Activated naive CD8-positive, alpha-beta T cell (primary cell): ENCODE results near the gene ATG4D.

Experiments
- H3K27ac Mint-ChIP-seq: one replicate; pipeline ENCODE4 v1.8.0; 2021; ENCODE audit warnings: mixed read lengths
- H3K27me3 Mint-ChIP-seq: one replicate; pipeline ENCODE4 v1.8.0; 2021; ENCODE audit warnings: mixed read lengths
- H3K36me3 Mint-ChIP-seq: one replicate; pipeline ENCODE4 v1.8.0; 2021; ENCODE audit warnings: mixed read lengths
- H3K4me1 Mint-ChIP-seq: one replicate; pipeline ENCODE4 v1.8.0; 2021; ENCODE audit warnings: low read depth, mixed read lengths
- H3K4me3 Mint-ChIP-seq: one replicate; pipeline ENCODE4 v1.8.0; 2021; ENCODE audit warnings: mild to moderate bottlenecking, mixed read lengths
- H3K9me3 Mint-ChIP-seq: one replicate; pipeline ENCODE4 v1.8.0; 2021; ENCODE audit warnings: low read depth, mixed read lengths

Gene ATG4D

GRCh38 chr19:10543420-10544241 is at the start of gene ATG4D:
TSS of gene ATG4D (plus strand) at chr19:10543904. CDS start at chr19:10544091, 187 bp downstream.
- no peaks in the 10 kb centered on the region for H3K9me3 Mint-ChIP-seq
- peaks cover 4% of the 10 kb centered on the region for H3K27me3 Mint-ChIP-seq
- no peaks in the 10 kb centered on the region for H3K36me3 Mint-ChIP-seq
- H3K4me1 Mint-ChIP-seq = peaks cover 11% of the 10 kb centered on the region
- peak within 1 kb of the TSS; percentile 89 for H3K4me3 Mint-ChIP-seq
- peak within 1 kb of the TSS; percentile 89 for H3K27ac Mint-ChIP-seq

- H3K4me1 Mint-ChIP-seq = peaks cover 25% of the 10 kb centered on the region
- no peak overlapping the region for H3K4me3 Mint-ChIP-seq
- H3K27me3 Mint-ChIP-seq = no peaks in the 10 kb centered on the region
- no peaks in the 10 kb centered on the region for H3K36me3 Mint-ChIP-seq
- H3K9me3 Mint-ChIP-seq = no peaks in the 10 kb centered on the region
- no peak overlapping the region for H3K27ac Mint-ChIP-seq
These were observed 46.3 kb upstream of the ATG4D start for GRCh38 chr19:10497371-10497770.

DNA sequence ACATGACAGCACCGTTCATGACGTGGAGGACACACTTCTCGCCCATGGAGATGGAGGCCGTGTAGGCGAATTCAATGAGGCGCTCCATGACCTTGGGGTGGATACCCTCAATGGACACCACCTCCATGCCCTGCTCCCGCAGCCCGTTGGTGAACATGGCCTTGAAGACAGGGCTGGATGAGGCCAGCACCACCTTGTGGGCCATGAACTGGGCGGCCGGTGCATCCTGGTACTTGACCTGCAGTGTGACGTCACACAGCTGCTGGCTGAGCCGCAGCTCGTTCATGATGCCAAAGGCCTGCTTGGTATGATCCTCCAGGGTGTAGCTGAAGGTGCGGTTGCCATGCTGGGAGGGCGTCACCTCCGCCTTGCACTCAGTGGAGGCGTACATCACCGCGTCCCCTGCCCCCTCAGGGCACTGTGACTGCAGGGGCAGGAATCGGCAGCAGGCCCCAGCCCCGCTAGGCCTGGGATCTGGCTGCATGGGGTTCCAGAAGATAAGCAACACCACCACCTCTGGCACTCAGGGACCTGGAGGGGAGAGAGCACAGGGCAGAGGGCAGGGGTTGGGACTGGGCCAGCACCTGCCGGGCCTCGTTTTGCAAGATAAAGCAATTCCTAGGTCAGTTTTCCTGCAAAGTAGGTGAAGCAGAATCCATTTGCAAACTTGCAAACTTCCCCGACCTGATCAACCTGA is 44.0 kb upstream of the ATG4D start:
- Mint-ChIP-seq H3K4me1 (peaks cover 28% of the 10 kb centered on the region), H3K36me3 (no peaks in the 10 kb centered on the region), H3K27me3 (no peaks in the 10 kb centered on the region), H3K9me3 (no peaks in the 10 kb centered on the region), H3K4me3 (peak overlapping the region; percentile 79), H3K27ac (no peak overlapping the region)

- Mint-ChIP-seq H3K36me3 (no peaks in the 10 kb centered on the region), H3K4me3 (peak overlapping the region; percentile 79), H3K27ac (peak overlapping the region; percentile 61), H3K27me3 (no peaks in the 10 kb centered on the region), H3K9me3 (no peaks in the 10 kb centered on the region), H3K4me1 (peaks cover 28% of the 10 kb centered on the region)
These were observed 43.5 kb upstream of the ATG4D start for GRCh38 chr19:10500247-10500592.

GRCh38 chr19:10501971-10502523 is 41.7 kb upstream of the ATG4D start:
- peak overlapping the region; percentile 92 for H3K4me3 Mint-ChIP-seq
- H3K9me3 Mint-ChIP-seq = no peaks in the 10 kb centered on the region
- peaks cover 34% of the 10 kb centered on the region for H3K4me1 Mint-ChIP-seq
- peak overlapping the region; percentile 89 for H3K27ac Mint-ChIP-seq
- no peaks in the 10 kb centered on the region for H3K36me3 Mint-ChIP-seq
- H3K27me3 Mint-ChIP-seq = no peaks in the 10 kb centered on the region

DNA sequence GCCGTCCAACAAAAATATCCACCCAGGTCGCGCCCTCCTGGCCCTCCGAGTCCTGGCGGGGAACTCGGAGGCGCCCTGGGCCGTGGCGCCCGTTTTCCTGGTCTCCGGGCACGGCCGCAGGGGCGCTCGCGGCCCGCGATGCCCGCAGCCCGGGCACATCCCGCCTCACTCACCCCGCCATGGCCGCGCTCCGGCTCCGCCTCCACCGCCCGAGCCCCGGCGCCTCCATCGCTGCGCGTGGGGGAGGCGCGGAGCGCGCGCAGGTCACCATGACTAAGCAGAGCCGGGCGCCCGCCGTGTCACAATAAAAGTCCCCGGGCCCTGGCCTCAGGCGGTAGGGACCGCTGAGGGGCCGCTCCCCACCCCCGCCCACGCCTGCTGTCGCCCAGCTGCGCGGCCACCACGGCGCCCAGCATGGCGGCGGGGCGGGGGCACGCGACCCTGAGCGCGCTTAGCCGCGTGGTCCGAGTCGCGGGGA is 41.1 kb upstream of the ATG4D start:
- peak overlapping the region; percentile 92 for H3K4me3 Mint-ChIP-seq
- no peaks in the 10 kb centered on the region for H3K9me3 Mint-ChIP-seq
- H3K27me3 Mint-ChIP-seq = no peaks in the 10 kb centered on the region
- no peaks in the 10 kb centered on the region for H3K36me3 Mint-ChIP-seq
- H3K4me1 Mint-ChIP-seq = peaks cover 30% of the 10 kb centered on the region
- peak overlapping the region; percentile 89 for H3K27ac Mint-ChIP-seq

DNA sequence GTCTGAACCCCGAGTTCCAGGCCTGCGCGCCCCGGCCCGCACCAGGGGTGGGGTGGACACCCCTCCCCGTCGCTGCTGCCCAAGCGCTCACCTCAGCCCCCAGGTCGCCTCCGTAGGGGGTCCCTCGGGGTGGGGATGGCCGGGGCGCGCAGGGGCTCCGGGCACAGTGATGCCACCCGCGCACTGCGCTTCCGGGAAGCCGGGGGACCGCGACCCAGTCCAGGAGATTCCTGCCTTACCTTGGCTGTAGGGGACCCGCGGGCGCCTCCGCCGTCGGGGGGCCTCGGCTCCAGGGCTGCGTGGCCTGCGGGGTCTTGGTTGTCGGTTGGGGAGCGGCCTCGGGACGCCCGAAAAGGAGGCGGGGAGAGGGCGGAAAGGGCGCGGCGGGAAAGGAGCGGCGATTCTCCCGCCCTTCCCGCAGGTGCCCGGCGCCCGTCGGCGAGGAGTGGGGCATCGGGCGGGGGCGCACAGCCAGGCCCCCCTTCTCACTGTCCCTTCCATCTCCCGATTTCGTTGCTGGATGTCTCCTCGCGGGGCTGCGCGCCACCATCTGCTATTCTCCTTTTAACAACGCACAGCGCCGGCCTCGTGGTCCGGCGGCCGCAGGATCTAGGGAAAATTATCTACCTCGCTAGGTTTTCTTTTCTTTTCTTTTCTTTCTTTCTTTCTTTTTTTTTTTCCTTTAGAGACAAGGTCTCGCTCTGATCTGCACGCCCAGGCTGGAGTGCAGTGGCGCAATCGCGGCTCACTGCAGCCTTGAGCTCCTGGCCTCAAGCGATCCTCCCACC is 40.5 kb upstream of the ATG4D start, which contains the start of gene KEAP1:
Gene KEAP1 (minus strand): TSS at position 355 of the 788 bp plus-strand sequence. CDS start 3,323 bp downstream, outside the sequence.
- H3K9me3 Mint-ChIP-seq = no peaks in the 10 kb centered on the region
- no peaks in the 10 kb centered on the region for H3K27me3 Mint-ChIP-seq
- peaks cover 29% of the 10 kb centered on the region for H3K4me1 Mint-ChIP-seq
- H3K4me3 Mint-ChIP-seq = peak within 1 kb of the TSS; percentile 92
- peak within 1 kb of the TSS; percentile 95 for H3K27ac Mint-ChIP-seq
- no peaks in the 10 kb centered on the region for H3K36me3 Mint-ChIP-seq

GRCh38 chr19:10505583-10506229 is 38.0 kb upstream of the ATG4D start:
- peak overlapping the region; percentile 64 for H3K27ac Mint-ChIP-seq
- H3K27me3 Mint-ChIP-seq = no peaks in the 10 kb centered on the region
- no peaks in the 10 kb centered on the region for H3K9me3 Mint-ChIP-seq
- no peaks in the 10 kb centered on the region for H3K36me3 Mint-ChIP-seq
- H3K4me3 Mint-ChIP-seq = peak overlapping the region; percentile 53
- peaks cover 24% of the 10 kb centered on the region for H3K4me1 Mint-ChIP-seq

DNA sequence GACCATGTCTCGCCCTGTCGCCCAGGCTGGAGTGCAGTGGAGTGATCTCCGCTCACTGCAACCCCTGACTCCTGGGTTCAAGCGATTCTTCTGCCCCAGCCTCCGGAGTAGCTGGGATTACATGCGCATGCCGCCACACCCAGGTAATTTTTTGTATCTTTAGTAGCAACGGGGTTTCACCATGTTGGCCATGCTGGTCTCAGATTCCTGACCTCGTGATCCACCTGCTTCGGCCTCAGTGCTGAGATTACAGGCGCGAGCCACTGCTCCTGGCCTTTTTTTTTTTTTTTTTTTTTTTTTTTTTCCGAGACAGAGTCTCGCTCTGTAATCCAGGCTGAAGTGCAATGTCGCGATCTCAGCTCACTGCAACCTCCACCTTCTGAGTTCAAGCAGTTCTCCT is 35.7 kb upstream of the ATG4D start:
- Mint-ChIP-seq H3K27me3 (peaks cover 2% of the 10 kb centered on the region), H3K36me3 (no peaks in the 10 kb centered on the region), H3K9me3 (no peaks in the 10 kb centered on the region), H3K4me3 (no peak overlapping the region), H3K4me1 (peaks cover 17% of the 10 kb centered on the region), H3K27ac (no peak overlapping the region)

DNA sequence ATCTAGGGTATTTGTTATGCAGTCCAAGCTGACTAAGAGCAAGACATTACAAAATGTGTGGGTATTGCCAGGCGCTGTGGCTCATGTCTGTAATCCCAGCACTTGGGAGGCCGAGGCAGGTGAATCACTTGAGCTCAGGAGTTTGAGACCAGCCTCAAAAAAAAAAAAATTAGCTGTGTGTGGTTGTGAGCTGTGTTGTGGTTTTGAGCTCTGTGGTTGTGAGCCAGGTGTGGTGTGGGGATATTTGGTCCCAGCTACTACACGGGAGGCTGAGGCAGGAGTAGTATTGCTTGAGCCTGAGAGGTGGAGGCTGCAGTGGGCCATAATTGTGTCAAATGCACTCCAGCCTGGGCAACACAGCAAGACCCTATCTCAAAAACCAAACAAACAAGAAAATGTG is 35.0 kb upstream of the ATG4D start:
- no peak overlapping the region for H3K4me3 Mint-ChIP-seq
- H3K9me3 Mint-ChIP-seq = no peaks in the 10 kb centered on the region
- peaks cover 18% of the 10 kb centered on the region for H3K4me1 Mint-ChIP-seq
- H3K27me3 Mint-ChIP-seq = peaks cover 8% of the 10 kb centered on the region
- no peak overlapping the region for H3K27ac Mint-ChIP-seq
- no peaks in the 10 kb centered on the region for H3K36me3 Mint-ChIP-seq

DNA sequence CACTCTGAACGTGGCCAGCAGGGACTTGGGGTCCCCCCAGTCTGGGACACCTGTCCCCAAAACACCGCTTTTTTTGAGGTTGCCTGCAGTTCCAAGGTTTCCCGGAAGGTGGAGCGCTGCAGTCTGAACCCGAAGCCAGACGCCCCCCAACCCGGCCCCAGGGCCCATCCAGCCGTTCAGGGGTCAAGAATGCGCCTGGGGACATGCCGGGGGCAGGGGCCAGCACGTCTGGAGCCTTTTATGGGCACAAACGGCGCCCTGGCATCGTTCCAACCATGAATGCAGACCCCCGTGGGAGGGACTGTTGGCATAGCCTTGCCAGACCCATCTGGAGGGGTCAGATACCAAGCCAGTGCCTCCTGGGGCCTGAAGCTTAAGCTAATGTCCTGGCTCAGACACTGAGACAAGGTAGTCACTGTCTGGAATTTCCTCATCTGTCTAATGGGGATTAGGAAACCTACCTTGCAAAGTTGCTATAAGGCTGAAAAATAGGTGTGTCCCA is 33.4 kb upstream of the ATG4D start:
- Mint-ChIP-seq H3K36me3 (no peaks in the 10 kb centered on the region), H3K4me1 (peaks cover 18% of the 10 kb centered on the region), H3K4me3 (no peak overlapping the region), H3K27ac (no peak overlapping the region), H3K27me3 (peaks cover 13% of the 10 kb centered on the region), H3K9me3 (no peaks in the 10 kb centered on the region)

- no peak overlapping the region for H3K27ac Mint-ChIP-seq
- peak overlapping the region; percentile 7 for H3K4me3 Mint-ChIP-seq
- no peaks in the 10 kb centered on the region for H3K36me3 Mint-ChIP-seq
- H3K9me3 Mint-ChIP-seq = no peaks in the 10 kb centered on the region
- H3K27me3 Mint-ChIP-seq = peaks cover 25% of the 10 kb centered on the region
- H3K4me1 Mint-ChIP-seq = peaks cover 24% of the 10 kb centered on the region
These were observed 30.5 kb upstream of the ATG4D start for GRCh38 chr19:10513223-10513622.

DNA sequence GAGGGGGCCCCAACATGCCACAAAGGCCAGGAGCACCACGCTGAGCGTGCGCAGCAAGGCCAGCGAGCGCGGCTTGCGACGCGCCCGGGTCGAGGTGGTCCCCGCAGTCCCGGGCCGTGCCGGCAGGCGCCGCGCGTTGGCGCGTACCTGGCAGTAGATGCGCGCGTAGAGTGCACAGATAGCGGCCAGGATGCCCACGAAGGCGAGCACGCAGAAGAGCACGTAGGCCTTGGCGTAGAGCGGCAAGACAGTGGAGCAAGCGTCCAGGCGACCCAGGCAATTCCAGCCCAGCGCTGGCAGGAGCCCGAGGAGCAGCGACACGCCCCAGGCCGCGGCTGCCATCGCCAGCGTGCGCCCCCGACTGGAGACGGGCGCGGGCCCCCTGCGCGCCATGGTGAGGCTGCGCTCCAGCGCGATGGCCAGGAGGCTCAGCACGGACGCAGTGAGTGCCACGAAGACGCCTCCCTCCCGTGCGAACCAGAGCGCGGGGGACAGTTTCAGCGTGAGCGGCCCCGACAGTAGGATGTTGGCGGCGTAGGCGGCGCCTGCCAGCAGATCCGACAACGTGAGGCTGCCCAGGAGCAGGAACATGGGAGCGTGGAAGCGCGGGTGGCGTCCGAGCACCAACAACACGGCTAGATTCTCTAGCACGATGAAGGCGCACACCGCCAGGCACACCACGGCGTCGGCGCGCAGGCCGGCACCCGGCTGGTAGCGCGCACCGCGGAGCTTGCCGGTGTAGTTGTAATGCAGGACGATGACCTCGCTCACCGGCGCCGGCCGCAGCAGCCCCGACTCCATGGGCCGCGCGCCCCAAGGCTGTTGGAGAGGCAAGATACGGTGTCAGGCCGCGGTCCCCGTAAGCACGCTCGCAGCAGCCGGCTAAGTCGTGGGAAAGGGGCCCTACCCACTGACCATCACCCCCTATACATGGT is 29.2 kb upstream of the ATG4D start:
- H3K27me3 Mint-ChIP-seq = peaks cover 34% of the 10 kb centered on the region
- H3K36me3 Mint-ChIP-seq = no peaks in the 10 kb centered on the region
- peaks cover 32% of the 10 kb centered on the region for H3K4me1 Mint-ChIP-seq
- H3K9me3 Mint-ChIP-seq = no peaks in the 10 kb centered on the region
- H3K27ac Mint-ChIP-seq = no peak overlapping the region
- H3K4me3 Mint-ChIP-seq = peak overlapping the region; percentile 60
